HG03460 (cell line): ENCODE data around the gene FKBP10.
A peak's percentile ranks its signal among the peaks of the same experiment; 100 is the strongest.

Experiments
- ATAC-seq: cut with Tn5 transposase; IDR thresholded peaks from one replicate; pipeline ENCODE4 v1.9.1; 2021; ENCODE audit not compliant: unreplicated experiment

FKBP10 gene

GRCh38 chr17:41782142-41782541, 30.7 kb upstream of the FKBP10 start:
- no peak for ATAC-seq

GRCh38 chr17:41784207-41784744, 28.5 kb upstream of the FKBP10 start:
- ATAC-seq, result no peak

- no peak for ATAC-seq
These were observed 27.5 kb upstream of the FKBP10 start for GRCh38 chr17:41785091-41785858.

- no peak for ATAC-seq
These were observed 27.0 kb upstream of the FKBP10 start for GRCh38 chr17:41785859-41786226.

- peak; percentile 83 for ATAC-seq
These were observed 26.4 kb upstream of the FKBP10 start, which contains the start of gene JUP for GRCh38 chr17:41786227-41787020. JUP (minus strand) TSS chr17:41786711; CDS start chr17:41771854, 14,857 bp downstream.

GRCh38 chr17:41787021-41787418, 25.8 kb upstream of the FKBP10 start:
- ATAC-seq, result no peak

GRCh38 chr17:41792845-41793783, 19.7 kb upstream of the FKBP10 start:
- no peak for ATAC-seq

GRCh38 chr17:41793784-41794539, 18.8 kb upstream of the FKBP10 start:
- no peak for ATAC-seq

GRCh38 chr17:41794540-41794975, 18.2 kb upstream of the FKBP10 start:
- no peak for ATAC-seq

GRCh38 chr17:41796121-41796895, 16.5 kb upstream of the FKBP10 start:
- no peak for ATAC-seq

- no peak for ATAC-seq
These were observed 15.4 kb upstream of the FKBP10 start for GRCh38 chr17:41797377-41797776.

GRCh38 chr17:41799366-41799765, 13.4 kb upstream of the FKBP10 start:
- no peak for ATAC-seq

- ATAC-seq, result no peak
These were observed 12.0 kb upstream of the FKBP10 start for GRCh38 chr17:41800601-41801373.

GRCh38 chr17:41801374-41802271, 11.2 kb upstream of the FKBP10 start:
- ATAC-seq, result no peak

GRCh38 chr17:41803049-41804020, 9.5 kb upstream of the FKBP10 start:
- no peak for ATAC-seq

- ATAC-seq, result no peak
These were observed 5.9 kb upstream of the FKBP10 start for GRCh38 chr17:41806685-41807445.
